Progenitor cell of endocrine pancreas (in vitro differentiated cells): ENCODE data around the gene FEZF1. TPM values are rescaled to one million over a fixed set of nuclear protein-coding genes. Genes with fewer than 3 reads are reported as not detected.

Experiments
- DNase-seq: peaks from one replicate; pipeline ENCODE4 v3.0.0; 2021; ENCODE audit warnings: low spot score; ENCODE audit not compliant: unreplicated experiment
- H3K27ac Mint-ChIP-seq: 2 replicates; pipeline ENCODE4 v1.8.0; 2021; ENCODE audit warnings: mild to moderate bottlenecking, moderate library complexity, mixed read lengths
- H3K27me3 Mint-ChIP-seq: 2 replicates; pipeline ENCODE4 v1.8.0; 2021; ENCODE audit warnings: mixed read lengths
- H3K36me3 Mint-ChIP-seq: 2 replicates; pipeline ENCODE4 v1.8.0; 2022; ENCODE audit warnings: mixed read lengths; ENCODE audit not compliant: insufficient read depth
- H3K4me1 Mint-ChIP-seq: 2 replicates; pipeline ENCODE4 v1.8.0; 2021; ENCODE audit warnings: low read depth, mixed read lengths
- H3K4me3 Mint-ChIP-seq: 2 replicates; pipeline ENCODE4 v1.8.0; 2021; ENCODE audit warnings: low read depth, mild to moderate bottlenecking, moderate library complexity, mixed read lengths
- H3K9me3 Mint-ChIP-seq: 2 replicates; pipeline ENCODE4 v1.8.0; 2021; ENCODE audit warnings: low read depth, mixed read lengths
- total RNA-seq: library from RNA; stranded (reverse); gene quantifications from 2 replicates; pipeline ENCODE4 v1.2.1, GENCODE V29; 2021
- TF ChIP-seq, protein P1 (sequence below): fragments of 200-600 bp; sonication (generic); IDR thresholded peaks from one replicate; pipeline ENCODE4 v1.5.0; 2021; ENCODE audit warnings: antibody characterized with exemption, mild to moderate bottlenecking; ENCODE audit not compliant: unreplicated experiment

Gene FEZF1
- total RNA-seq, 1 donor from 2014 or later: not detected

GRCh38 chr7:122311734-122312450 is 7.3 kb upstream of the FEZF1 start:
- no peaks in the 10 kb centered on the region for H3K9me3 Mint-ChIP-seq
- no peak for DNase-seq
- H3K4me1 Mint-ChIP-seq: peaks cover 6% of the 10 kb centered on the region

DNA sequence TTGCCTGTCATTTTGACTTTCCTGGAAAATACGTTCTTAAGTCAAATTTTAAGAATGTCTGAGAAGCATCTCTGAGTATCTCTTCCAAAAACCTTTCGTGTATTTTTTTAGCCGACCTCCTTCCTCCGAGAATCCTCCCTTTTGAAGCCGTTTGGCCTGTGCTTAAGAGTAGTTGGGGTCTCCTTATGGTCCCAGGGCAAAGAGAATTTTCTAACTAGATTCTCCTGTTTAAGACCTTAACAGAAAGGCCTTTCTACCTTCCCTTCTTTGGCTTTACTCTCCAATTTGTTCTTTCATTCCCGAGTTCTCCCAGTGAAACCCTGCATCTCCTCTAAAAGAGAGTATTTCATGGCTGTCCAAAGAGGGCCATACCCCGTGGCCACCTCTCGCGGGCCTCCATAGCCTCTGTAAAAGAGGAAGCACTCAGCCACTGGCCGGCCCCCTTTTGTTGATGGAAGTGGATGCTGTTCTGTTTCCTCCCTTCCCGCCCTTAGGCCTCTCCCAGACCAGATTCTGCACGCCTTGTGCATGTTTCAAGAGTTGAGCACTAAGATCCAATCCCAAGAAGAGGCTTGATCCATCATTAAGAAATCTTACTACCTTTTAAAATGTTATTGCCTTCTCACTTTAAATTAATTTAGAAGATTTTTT is 6.6 kb upstream of the FEZF1 start:
- H3K4me3 Mint-ChIP-seq: no peak overlapping the region
- H3K4me1 Mint-ChIP-seq: peaks cover 8% of the 10 kb centered on the region
- peak overlapping the region; percentile 22 for H3K27ac Mint-ChIP-seq
- no peak for DNase-seq
- peaks cover 97% of the 10 kb centered on the region for H3K27me3 Mint-ChIP-seq
- TF ChIP-seq, protein P1, sequence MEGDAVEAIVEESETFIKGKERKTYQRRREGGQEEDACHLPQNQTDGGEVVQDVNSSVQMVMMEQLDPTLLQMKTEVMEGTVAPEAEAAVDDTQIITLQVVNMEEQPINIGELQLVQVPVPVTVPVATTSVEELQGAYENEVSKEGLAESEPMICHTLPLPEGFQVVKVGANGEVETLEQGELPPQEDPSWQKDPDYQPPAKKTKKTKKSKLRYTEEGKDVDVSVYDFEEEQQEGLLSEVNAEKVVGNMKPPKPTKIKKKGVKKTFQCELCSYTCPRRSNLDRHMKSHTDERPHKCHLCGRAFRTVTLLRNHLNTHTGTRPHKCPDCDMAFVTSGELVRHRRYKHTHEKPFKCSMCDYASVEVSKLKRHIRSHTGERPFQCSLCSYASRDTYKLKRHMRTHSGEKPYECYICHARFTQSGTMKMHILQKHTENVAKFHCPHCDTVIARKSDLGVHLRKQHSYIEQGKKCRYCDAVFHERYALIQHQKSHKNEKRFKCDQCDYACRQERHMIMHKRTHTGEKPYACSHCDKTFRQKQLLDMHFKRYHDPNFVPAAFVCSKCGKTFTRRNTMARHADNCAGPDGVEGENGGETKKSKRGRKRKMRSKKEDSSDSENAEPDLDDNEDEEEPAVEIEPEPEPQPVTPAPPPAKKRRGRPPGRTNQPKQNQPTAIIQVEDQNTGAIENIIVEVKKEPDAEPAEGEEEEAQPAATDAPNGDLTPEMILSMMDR: no peak
- no peaks in the 10 kb centered on the region for H3K9me3 Mint-ChIP-seq
- no peaks in the 10 kb centered on the region for H3K36me3 Mint-ChIP-seq

More at GRCh38 chr7:122311734-122312450, 7.3 kb upstream of the FEZF1 start:
- Mint-ChIP-seq H3K27ac (no peak overlapping the region), H3K4me3 (no peak overlapping the region), H3K36me3 (no peaks in the 10 kb centered on the region), H3K27me3 (peaks cover 97% of the 10 kb centered on the region)
- TF ChIP-seq, protein P1: no peak

DNA sequence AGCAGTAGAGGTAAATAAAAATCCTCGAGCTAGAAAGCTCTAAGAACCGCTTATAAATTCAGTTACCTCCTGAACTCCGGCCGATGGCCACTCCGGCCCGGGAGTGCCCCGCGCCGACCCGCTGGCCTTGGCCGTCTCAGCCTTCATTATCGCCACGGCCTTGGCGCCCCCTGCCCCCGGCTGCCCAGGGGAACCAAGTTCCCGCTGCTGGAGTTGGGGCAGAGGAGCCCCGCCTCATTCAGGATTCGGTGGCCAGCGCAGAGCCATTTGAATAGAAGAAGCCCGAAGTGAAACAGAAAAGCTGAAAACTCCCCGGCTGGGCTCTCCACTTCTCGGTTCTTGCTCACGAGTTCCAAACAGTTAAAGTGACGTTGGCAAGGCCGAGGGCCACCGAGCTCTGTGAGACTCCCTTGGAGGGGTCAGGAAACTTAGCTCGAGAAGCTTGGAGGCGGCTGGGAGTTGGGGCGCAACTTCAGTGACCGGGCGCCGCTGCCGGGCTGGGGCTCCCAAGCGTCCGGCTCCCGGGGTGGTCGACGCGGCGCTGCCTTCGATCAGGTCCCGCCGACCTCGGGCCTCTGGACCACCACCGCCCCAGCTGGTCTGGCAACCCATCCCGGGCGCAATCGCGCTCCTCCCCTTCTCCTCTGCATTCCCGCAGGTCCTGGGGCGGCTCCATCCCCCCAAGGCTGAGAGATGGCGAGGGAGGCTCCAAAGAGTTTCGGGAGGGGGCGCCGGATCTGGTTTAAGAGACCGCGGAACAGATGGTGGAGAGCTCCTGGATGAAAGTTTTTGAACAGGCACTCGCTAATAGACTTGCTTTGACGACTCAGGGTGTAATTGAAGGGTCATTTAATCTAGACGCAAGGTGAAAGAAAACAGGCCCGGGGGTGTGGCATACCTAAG is 5.8 kb upstream of the FEZF1 start:
- Mint-ChIP-seq H3K9me3 (no peaks in the 10 kb centered on the region), H3K4me3 (no peak overlapping the region), H3K4me1 (peaks cover 15% of the 10 kb centered on the region), H3K27ac (peak overlapping the region; percentile 87), H3K36me3 (no peaks in the 10 kb centered on the region), H3K27me3 (peaks cover 97% of the 10 kb centered on the region)
- no peak for DNase-seq
- TF ChIP-seq, protein P1: no peak

- peaks cover 96% of the 10 kb centered on the region for H3K27me3 Mint-ChIP-seq
- DNase-seq: no peak
These were observed 4.9 kb upstream of the FEZF1 start for GRCh38 chr7:122309421-122309820.

More at GRCh38 chr7:122309421-122309820, 4.9 kb upstream of the FEZF1 start:
- Mint-ChIP-seq H3K27ac (peak overlapping the region; percentile 87), H3K4me1 (peaks cover 18% of the 10 kb centered on the region), H3K9me3 (no peaks in the 10 kb centered on the region), H3K4me3 (no peak overlapping the region), H3K36me3 (no peaks in the 10 kb centered on the region)
- TF ChIP-seq, protein P1: no peak
